ENCODE measurements around the gene BICD1.

Gene BICD1

DNA sequence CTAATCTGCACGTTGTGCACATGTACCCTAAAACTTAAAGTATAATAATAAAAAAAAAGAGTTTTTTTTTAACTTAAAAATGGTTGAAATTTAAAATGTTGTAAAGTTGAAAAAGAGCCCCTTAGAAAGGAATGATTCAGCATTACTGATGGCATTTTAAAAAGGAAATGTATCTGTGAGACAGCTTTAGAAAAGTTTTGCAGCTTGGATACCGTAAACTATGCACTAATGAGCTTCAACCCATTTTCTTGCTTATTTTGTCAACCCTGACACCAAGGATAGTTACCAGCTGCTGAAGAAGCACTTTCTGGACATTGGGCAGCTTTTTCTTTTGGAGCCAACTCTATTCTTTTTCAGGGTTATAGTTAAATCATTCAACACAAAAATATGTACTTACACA, 4.3 kb downstream of the BICD1 start:
- no peak for DNase-seq (ENCODE audit: extremely low read depth, low read depth)
- TF ChIP-seq, protein P1, sequence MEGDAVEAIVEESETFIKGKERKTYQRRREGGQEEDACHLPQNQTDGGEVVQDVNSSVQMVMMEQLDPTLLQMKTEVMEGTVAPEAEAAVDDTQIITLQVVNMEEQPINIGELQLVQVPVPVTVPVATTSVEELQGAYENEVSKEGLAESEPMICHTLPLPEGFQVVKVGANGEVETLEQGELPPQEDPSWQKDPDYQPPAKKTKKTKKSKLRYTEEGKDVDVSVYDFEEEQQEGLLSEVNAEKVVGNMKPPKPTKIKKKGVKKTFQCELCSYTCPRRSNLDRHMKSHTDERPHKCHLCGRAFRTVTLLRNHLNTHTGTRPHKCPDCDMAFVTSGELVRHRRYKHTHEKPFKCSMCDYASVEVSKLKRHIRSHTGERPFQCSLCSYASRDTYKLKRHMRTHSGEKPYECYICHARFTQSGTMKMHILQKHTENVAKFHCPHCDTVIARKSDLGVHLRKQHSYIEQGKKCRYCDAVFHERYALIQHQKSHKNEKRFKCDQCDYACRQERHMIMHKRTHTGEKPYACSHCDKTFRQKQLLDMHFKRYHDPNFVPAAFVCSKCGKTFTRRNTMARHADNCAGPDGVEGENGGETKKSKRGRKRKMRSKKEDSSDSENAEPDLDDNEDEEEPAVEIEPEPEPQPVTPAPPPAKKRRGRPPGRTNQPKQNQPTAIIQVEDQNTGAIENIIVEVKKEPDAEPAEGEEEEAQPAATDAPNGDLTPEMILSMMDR (IDR thresholded peaks at IDR 0.05; ENCODE audit: low read depth, low read length) = no peak

DNA sequence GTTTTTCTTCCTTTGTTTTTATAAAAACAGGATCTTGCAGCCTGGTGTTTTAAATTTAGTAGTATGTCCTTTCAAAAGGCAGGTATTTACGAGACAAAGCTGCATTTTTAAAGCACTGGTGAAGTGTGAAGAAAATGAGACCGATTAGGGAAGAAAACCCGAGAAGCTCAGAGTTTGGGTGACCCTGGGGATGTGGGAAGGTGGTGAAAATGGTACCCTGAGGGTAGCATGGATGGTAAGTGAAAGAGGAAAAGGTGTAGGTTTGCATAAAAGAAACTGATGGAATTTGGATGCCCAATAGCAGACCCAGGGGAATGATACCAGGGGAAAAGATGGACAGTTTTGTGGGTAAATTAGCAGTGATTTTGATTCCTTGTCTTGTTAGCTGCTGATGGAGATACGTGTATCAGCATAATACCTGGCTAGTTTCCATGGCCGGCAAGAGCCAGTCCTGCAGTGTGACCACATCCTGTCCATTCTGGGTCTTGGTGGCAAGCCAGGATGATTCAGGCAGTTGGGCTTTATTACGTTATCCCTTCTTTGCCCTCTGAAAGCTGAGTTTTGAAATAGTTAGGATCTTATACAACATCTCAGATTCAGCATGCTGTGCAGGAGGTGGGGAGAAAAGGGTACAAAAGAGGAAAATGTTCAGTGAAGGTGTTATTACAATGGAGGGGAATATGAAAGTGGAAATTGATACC, 8.9 kb downstream of the BICD1 start:
- TF ChIP-seq, protein P1 (IDR thresholded peaks at IDR 0.05; ENCODE audit: low read depth, low read length) = no peak
- peak; percentile 98 for DNase-seq (ENCODE audit: extremely low read depth, low read depth)

DNA sequence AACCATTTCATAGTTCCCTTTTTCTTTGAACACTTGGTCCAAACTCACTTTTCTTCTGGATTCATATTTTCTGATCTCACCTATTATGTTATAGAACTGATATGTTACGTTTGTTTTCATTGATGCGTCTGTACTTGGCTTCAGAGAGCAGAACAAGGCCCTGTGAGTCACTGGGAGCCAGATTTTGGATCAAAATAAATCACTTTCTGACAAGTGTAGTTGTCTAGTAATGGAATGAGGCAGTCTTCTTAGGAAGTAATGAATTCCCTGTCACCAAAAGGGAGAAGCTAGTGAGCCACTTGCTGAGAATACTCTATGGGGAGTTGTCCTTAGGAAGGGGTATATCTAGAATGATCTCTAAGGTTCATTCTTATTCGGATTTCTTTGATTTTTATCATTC, 10.2 kb downstream of the BICD1 start:
- TF ChIP-seq, protein P1 (IDR thresholded peaks at IDR 0.05; ENCODE audit: low read depth, low read length) = no peak
- DNase-seq (ENCODE audit: extremely low read depth, low read depth) = no peak

DNA sequence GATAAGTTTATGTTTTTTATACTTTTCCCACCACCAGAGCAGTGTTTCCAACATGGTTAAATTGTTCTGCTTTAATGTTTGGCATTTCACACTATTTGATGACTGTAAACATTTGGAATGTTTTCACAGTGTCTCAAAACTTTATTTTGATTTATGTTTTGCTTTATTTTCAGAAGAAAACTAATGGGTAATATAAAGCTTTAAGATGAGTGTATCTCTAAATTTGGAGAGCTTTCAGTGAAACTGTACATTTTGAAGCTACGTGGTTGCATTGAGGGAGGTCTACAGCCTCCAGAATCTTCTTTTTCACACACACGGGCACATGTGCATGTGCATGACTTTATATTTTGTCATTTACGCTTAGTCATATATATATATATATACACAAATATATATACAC, 10.7 kb downstream of the BICD1 start:
- TF ChIP-seq, protein P1 (IDR thresholded peaks at IDR 0.05; ENCODE audit: low read depth, low read length) = no peak
- DNase-seq (ENCODE audit: extremely low read depth, low read depth) = no peak

DNA sequence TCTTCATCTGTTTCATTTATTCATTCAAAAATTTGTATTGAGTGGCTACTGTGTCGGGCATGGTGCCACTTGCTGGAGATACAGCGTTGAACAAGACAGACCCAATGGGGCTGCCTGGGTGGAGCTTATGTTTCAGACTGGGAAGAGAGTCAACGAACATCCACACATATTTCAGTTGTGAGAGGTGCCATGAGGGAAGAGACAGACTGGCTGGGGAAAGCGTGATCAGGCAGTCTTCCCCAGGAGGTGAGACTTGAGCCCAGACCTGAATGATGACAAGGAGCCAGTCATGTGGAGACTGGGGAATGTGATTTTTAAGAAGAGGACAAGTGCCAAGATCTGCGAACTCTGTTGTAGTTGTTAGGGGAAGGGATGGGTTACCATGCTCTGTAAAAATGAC, 12.2 kb downstream of the BICD1 start:
- TF ChIP-seq, protein P1 (IDR thresholded peaks at IDR 0.05; ENCODE audit: low read depth, low read length) = no peak
- DNase-seq (ENCODE audit: extremely low read depth, low read depth) = no peak

DNA sequence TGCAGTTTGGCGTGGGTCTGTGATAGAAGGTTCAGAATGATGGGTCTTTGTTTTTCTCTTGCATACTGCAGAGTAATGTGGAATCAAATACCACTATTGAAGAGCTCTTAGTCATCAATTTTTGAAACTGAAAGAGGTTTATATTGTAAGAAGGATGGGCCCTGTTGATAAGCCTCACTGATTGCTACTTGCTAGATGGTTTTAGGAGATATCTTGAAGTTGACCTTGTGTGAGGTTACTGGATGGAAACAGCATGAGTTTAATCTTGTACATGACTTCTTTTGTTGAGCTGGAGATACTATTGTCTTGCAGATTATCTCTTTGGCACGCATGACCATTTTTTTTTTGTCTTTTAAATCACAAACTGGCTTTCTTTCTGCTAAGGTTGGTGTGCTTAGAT, 13.8 kb downstream of the BICD1 start:
- no peak for DNase-seq (ENCODE audit: extremely low read depth, low read depth)
- TF ChIP-seq, protein P1 (IDR thresholded peaks at IDR 0.05; ENCODE audit: low read depth, low read length) = no peak

DNA sequence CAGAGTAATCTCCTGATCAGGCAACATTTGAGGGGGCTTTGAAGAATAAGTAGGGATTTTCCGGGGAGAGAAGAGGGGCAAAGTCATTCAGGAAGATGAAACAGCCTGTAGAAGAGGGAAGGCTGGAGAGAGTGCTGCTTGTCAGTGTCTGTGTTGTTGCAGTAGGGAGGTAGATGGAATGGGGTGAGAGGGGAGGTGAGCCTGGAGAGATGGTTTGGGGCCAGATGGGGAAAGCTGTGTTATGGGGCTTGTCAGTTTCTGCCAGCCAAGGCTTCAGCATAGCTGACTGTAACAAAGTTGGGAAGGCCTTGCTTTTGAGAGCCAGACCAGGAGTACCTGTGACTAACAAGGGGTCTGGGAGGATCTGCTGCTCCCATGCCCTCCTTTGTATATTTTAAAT, 18.0 kb downstream of the BICD1 start:
- TF ChIP-seq, protein P1 (IDR thresholded peaks at IDR 0.05; ENCODE audit: low read depth, low read length) = no peak
- DNase-seq (ENCODE audit: extremely low read depth, low read depth) = no peak

Measured in AG09319 (cell line).